CD4-positive, alpha-beta T cell treated with Interleukin-10 for 1 hour (primary cell): Measurements from ENCODE around the gene ZMYM3.

ENCODE experiments used
- DNase-seq: peaks from one replicate; pipeline ENCODE4 v3.0.0-alpha.2; 2020

The ZMYM3 gene

DNA sequence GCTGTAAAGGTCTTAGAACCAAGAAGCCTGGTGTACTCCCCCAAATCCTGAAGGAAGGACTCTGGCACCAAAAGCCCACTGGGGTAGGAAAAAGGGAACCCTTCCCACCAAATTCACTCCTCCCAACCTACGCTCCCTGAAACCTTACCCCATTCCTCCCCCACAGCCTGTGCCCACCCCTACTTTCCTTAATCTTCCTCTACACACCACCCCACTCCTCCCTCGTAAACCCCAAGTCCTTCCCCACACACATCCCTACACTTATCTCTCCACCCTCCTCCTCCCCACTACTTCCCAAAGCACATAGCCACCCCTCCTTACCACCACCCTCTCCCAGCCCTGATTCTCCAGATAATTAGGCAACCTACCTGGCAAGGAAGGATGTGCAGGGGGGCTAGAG, 1.7 kb downstream of the ZMYM3 start:
- no peak for DNase-seq

DNA sequence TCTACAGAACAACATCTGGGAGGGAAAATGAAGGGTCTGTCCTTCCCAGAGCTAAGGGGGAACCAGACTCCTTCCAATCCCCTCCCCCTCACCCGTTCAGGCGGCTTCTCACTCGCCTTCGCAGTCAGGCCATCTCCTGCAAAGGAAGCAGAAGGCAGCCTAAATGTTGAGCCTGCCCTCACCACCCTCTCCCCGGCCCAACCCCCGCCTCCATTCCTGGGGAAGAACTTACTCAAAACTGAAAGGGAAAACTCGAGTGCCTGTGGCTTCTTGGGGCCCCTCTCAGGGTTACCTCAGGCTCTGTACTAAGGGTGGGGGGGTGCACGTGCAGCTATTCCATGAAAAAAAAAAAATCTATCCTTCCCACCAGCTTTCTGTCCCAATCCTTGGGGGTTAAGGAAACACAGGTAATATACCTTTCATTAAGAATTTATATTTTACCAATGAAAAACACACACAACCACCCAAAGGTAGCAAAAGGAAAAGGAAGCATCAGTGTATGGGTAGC, 2.4 kb downstream of the ZMYM3 start:
- no peak for DNase-seq

DNA sequence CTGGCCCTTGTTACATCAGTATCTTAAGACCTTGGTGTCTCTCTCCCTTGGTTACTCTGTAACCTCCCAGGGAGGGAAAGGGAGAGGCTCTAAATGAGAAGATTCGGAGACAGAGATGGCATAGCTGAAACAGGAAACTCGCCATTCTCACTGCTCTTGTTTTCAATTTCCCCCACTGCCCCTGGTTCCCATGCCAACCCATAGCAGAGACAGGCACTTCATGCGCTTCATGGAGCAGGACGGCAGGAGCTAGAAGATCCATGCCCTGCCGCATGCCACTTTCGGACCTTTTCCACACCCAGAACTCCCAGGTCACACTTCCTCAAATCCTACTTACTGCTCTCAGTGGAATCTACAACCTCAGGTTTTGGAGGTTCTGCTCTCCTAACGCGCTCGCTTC, 3.1 kb downstream of the ZMYM3 start:
- no peak for DNase-seq

DNA sequence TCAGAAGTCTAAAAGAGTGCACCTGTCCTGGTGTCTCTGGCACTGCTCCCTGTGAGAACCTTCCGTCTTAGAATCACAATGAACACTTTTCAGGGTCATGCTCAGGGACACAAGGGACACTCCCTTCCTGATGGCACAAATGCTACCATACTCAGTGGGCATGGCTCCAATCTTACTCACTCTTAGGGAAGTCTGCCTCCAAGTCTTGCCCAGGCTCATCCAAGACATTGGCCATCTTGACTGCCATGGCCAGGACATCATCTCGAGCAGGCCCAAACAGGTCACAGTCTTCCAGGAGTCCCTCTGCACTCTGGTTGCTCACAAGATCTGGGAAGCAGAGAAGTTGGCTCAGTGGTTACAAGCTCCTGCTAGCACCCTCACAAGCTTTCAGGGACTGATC, 8.8 kb downstream of the ZMYM3 start:
- no peak for DNase-seq

DNA sequence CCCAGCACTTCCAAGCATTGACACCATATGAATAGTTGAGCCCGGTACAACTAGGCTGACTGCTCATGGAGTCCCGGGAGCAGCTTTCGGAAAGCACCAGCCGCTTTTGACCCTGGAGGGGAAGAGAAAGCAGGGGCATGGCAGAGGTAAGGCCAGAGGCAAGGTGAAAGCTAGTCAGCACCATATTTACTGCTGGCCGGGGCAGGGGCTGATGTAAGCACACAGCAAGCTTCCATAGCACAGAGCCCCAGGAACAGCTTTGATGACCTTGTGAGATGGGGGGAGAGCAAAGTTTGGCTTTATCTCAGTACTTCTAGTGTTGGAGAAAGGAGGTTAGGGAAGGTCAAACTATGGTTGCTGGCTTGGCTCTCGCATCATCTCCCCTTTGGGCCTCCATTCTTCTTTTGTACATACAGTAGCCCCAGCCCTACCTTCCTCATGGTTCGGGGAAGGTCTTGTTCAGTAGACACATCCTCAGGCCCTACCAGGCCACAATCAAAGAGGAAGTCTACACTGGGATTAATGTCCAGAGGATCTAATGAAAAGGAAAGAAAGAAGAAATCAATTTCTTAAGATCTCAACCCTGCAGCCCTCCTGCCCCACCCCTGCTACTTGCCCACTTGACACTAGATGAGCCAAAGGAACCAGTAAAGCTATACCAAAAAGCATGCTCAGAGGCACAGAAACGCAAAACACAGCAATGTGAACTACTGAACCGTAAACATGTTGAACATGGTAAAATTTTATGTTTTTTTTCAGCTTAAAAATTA, 9.4 kb downstream of the ZMYM3 start:
- no peak for DNase-seq

DNA sequence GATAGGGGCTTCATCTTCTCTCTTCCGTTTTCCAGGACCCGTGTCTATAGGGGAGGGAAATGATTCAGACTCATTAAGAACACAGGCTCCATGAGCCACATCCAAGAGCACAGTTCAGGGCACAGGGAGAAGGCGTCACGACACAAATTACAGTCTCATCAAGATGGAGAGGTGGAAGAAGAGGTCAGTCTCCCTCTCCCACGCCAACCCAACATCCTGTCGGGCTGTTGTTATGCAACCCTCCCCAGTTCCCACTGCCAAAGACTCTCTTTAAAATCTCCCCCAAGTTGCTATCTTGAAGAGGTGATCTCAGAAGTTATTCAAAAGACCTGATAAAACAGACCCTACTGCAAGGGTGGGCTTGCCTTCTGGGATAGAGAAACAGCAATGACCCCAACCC, 12.6 kb downstream of the ZMYM3 start:
- no peak for DNase-seq

DNA sequence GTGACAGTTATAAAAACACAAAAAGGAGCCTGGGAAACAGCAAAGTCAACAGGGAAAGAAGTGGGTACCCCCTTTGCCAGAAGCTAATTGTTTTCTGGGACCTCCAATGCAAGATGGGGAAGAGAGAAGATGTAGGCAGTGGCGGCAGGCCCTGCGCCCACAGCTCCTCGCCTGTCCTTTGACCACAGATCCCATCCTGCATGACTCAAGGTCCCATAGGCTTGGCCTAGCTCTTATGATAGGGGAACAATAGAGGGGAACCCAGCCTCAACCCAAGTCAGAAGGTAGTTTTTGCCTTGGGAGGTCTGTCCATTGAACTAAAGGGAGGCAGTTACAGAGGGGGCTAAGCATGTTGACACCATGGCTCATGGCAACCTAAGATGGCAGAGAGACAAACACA, 14.2 kb downstream of the ZMYM3 start:
- no peak for DNase-seq

DNA sequence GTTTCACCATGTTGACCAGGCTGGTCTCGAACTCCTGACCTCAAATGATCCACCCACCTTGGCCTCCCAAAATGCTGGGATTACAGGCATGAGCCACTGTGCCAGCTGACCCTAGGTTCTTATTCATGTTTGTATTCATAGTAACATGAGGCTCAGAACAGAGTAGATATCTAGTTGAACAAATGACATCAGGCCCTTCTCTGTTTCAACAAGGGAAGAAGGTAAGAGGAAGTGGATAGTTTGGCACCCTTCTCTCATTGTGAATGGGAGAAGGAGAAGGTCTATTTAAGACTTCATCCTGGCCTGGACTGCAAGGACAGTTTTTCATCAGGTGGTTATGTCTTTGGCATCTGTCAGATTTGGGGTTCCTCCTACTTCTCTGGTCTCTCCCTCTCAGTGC, 17.1 kb downstream of the ZMYM3 start:
- no peak for DNase-seq

DNA sequence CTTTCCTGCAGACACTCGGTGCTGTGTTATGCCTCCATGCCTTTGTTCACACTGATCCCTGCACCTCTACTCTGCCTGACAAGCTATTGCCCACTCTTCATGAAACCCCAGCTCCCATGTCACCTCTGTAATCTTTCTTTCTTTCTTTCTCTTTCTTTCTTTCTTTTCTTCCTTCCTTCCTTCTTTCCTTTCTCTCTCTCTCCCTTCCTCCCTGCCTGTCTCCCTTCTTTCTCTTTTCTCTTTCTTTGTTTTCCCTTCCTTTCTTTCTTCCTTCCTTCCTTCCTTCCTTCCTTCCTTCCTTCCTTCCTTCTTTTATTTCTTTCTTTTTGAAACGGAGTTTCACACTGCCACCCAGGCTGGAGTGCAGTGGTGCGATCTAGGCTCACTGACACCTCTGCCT, 18.5 kb downstream of the ZMYM3 start:
- DNase-seq: no peak

DNA sequence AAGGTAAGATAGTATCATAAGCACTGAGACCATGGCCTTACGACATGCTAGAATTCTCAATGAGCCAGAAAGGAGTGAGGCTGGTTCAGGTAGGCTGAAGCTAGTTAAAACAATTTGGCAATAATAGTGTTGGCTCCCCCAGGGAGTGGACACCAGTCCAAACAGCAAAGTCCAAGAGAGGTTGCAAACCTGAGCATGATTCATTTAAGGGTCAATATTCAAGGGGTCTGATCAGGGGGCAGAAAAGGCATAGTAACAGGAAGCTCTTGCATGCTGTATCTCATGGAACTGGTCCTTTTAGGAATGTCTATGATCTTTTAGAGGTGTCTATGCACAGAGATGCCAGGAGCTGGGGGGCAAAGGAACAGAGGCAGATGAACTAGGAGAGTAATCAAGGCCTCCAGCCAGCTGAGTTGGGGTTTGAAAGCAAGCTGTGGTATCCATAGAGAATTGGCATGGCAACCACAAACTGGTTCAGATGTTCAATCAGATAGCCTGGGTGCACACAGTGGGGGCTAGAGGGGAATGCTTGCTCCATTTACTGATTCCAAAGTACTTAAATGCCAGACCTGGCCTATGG, 25.8 kb downstream of the ZMYM3 start:
- no peak for DNase-seq

DNA sequence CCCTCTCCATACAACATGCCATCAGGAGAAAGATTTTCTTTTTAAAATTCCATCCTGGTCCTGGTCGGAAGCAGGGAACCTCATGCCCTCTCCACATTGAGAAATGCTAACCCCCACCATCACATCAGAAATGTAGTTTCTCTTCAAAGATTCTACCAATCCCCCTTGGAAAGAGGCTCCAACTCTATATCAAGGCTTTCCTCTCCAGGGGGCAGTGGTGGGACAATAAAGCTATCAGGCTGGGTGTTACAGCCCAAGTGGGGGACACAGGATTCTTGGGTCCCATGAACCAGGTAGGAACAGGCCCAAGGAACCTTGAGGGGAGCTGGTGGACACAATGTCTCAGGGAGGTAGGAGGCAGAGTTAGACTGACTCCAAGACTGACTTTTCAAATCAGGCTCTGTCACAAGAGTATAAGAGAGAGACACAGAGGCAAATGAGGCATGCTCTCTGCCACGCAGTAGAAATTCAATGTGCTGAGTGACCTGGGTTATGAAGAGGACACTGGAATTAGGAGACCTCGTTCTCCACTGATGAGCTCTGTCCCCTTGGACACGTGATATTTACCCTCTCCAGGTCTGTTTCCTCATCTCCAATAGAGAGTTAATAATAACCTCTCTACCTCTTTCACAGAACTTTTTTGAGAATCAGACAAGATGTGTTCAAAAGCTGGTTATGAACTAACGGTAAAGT, 26.4 kb downstream of the ZMYM3 start:
- DNase-seq: no peak

DNA sequence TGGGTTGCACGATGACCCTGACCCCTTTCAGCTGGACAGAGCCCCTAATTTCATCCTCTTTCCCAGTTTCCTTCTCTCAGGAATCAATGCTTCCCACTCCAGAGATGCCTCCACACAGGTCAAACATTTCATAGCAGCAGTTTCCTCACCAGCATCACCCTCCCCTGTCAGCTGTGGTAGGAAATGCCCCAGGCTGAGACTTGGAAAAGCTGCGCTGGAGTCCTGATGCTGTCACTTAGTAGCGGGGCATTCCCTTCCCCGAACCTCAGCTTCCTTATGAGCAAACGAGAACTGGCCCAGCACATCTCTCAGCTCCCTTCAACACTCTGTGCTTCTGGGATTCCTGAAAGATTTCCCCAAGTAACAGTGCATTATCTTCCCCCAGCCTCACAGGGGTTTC, 28.3 kb downstream of the ZMYM3 start:
- DNase-seq: no peak

DNA sequence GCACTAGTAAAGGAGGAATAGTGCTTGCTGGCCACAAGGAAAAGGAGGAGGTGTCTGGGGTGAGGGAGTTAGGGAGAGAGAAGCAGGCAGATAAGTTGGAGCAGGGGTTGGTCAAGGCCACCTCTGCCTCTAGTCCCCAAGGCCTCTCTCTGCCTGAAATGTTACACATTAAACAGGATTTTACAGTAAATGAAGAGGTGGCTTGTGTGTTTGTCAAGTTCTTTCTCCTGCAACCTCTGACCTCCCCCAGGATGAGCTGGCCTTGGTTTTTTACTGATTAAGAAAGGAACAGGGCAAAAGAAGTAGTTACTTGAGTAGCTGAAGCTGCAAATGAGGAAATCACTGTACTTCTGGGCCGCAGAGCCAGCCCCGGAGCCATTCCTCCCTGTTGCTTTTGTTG, 28.9 kb downstream of the ZMYM3 start:
- DNase-seq: no peak

DNA sequence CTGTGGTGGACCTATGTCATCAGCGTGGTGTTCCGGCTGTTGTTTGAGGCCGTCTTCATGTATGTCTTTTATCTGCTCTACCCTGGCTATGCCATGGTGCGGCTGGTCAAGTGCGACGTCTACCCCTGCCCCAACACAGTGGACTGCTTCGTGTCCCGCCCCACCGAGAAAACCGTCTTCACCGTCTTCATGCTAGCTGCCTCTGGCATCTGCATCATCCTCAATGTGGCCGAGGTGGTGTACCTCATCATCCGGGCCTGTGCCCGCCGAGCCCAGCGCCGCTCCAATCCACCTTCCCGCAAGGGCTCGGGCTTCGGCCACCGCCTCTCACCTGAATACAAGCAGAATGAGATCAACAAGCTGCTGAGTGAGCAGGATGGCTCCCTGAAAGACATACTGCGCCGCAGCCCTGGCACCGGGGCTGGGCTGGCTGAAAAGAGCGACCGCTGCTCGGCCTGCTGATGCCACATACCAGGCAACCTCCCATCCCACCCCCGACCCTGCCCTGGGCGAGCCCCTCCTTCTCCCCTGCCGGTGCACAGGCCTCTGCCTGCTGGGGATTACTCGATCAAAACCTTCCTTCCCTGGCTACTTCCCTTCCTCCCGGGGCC, 29.7 kb downstream of the ZMYM3 start:
- no peak for DNase-seq

DNA sequence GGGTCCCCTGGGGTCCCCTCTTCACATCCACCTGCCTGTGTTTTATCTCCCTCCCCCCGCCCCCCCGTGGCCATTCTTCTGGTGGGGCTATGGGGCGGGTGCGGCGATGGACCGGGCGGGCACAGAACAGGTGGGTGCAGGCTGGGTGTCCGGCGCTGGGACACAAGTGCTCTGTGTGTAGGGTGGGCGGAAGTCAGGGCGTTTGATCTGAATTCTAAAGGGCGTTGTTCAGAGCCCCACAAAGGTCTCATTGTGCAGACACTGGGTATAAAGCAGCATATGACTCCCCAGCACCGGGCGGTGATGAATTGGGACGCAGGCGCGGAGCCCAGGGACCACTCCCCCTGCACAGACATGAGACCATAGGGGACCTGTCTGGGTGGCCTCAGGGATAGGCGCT, 31.0 kb downstream of the ZMYM3 start, which contains the start of gene GJB1:
GJB1 (plus strand) TSS at position 296 of the 400 bp plus-strand sequence. CDS start 484 bp downstream, outside the sequence.
- no peak for DNase-seq

DNA sequence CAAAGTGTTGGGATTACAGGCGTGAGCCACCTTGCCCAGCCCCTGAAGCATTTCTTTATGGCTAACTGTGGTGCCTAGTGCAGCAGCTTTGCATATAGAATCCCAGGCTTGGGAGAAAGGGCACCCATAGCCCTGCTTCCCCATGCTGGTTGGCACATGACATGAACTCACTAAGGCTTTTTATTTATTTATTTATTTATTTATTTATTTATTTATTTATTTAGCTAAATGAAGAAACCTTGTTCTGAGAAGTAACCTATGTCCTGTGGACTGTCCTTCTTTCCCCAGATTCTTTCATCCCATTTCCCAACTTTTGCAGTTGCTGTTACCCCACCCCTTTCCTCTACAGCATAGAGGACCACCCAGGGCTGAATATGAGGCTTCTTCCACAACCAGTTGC, 32.8 kb downstream of the ZMYM3 start:
- no peak for DNase-seq

DNA sequence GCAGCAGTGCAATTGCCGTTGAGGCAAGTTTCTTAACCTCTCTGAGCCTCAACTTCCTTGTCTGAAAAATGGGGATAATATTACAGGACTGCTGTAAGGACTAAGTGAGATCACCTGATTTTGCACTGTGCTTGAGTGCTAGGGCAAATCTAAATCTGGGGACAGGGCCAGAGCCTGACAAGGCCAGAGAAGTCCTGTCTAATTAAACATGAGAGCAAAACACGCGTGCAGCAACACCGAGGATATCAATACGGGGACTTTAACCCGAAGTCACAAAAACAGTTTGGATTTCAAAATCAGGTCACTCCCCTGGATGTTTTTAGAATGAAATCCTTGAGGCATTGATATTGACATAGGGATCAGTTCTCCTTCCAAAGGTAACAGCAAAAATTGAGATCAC, 36.6 kb downstream of the ZMYM3 start:
- no peak for DNase-seq

DNA sequence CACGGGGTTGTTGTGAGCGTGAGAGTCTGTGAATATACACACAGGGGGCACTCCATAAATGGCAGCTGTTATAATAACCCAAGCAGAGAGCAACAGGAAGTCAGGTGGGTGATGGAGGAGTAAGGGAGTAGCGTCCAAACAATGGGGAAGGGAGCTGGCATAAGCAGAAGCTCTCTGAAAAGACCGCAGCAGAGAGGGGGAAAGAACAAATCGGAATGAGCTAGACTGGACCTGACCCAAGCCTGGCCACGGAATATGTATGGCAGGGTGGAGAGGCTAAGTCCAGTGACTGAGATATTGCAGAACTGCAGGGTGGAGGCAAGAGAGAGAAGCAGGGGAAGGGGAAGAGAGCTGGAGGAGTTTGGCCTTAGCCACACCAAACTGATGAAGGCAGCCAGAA, 37.5 kb downstream of the ZMYM3 start:
- no peak for DNase-seq

DNA sequence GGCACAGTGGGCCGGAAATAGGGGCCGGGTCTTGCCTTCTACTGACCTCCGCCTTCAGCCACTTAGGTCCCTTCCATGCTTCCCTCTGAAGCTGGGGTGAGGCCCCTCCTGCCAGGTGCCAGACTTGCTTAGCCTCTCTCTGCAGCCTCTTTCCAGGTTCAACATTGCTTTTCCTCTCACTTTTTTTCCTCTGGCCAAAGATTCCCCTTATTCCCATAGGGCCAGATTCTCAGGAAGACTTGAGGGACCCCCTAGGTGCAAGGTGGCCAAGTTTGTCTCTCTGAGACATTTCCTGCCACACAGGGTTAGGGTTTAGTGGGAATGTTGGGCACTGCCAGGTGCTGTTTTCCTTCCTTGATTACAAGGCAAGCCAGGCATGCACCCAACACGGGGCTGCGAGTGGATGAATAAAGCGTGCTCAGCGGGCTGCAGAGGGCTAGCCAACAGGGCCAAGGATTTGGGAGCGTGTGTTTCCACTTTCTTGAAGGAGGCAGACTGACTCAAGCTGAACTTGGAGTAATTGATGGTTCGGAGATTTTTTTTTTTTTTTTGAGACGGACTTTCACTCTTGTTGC, 38.5 kb downstream of the ZMYM3 start:
- DNase-seq: no peak

DNA sequence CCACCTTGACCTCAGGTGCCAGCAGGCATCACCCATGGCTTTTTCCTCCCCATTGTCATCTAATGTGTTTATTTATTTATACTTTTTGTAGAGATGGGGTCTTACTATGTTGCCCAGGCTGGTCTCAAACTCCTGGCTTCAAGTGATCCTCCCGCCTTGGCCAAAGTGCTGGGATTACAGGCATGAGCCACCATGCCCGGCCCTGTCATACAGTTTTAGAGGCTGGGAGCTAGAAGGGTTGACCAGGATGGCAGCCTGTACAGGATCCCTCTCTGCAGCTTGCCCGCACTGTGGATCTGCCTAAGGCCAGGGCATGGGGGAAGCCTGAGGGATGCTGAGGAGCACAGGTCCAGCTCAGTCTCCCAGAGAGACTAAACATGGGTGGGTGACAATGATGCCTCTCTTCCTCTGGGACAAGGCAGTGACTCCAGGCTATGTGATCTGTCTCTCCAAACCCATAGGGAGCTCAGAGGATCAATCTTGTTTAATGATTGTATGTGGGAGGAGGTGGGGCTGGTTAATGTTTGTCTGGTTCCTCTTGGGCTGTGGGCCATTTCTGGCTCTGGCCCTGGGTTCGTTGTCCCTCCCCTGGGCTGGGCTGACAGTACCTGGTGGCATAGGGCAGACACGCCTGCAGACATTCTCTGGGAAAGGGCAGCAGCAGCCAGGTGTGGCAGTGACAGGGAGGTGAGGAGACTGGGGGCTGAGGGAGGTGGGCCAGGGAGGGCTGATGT, 39.2 kb downstream of the ZMYM3 start:
- no peak for DNase-seq

DNA sequence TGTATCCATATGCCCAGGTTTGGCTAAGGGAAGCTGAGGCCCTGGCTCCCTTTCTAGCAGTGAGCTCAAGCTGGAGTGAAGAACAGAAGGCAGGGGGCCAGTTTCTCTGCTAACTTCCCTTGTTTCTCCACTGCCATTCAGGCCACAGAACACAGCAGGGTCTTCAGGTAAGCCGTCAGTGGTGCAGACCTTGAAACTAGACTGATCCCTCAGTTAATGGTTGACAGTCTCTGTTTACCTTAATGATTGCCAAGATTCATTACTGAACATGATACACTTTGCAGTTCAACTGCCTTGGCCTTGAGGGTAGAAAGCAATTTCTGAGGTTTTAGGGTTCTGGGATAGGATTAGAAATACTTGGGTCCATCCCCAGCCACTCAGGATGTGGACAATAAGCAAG, 39.8 kb downstream of the ZMYM3 start:
- no peak for DNase-seq

DNA sequence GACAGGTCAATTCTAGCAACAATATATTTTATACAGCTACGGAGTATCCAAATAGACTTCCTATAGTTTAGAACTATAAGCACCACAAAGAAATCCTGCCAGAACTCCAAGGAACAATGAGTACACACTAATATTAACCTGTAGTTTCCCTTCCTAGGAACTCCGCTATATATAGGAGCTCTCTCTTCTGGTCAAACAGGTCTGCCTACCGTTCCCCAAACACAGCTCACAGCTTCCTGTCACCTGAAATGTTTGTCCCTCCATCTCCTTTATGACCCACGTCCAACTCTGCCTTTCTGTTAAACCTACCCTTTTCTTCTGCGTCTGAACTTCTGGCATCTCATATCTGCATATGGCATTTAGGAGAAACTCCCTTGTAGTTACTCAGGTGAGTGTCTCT, 41.4 kb downstream of the ZMYM3 start:
- no peak for DNase-seq

DNA sequence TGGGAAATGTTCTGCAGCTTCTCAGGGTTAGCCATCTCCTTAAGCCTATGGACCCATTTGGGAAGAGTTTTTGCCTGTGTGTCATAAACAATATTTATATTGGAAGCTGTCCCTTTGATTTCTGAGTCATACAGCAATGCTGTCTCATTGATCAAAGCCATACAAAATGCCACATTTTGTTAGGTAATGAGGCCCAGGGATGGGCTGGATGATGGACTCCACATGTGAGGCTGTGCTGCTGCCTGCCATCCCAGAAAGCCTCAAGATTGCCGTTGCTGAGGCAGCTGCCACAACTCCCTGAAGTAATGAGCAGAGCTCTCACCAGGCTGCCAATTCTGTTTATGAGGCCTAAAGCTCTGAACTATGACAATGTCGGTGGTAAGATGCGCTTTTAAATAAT, 43.1 kb downstream of the ZMYM3 start:
- DNase-seq: no peak
